ENCODE results near the gene KRCC1.
A peak's percentile ranks its signal among the peaks of the same experiment; 100 is the strongest.
"Not testable (repeated sequence)": the region's sequence is repeated elsewhere in the genome, so short reads cannot be mapped to it uniquely, and the experiment has no call there.

Gene KRCC1

DNA sequence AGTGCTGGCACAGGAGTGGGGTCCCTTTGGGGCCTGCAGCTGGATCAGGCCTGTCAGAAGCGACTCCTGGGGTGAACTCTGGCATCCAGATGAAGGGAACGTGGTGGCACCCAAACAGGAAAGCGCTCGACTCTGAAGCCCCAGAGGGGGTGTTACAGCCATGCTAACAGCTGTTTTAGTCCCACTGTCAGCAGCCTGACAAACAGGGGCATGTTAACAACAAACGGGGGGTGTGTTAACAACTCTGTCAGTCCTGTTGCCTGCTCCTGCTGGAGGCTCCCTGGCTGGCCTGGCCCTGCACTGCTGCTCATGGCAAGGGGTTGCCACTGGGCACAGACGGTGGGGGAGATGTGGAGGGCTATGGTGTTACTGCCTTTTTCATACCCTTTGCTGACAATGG is 36.7 kb downstream of the KRCC1 start:
- TF ChIP-seq OSR1 (CRISPR knock-in tag; IDR thresholded peaks at IDR 0.05) = no peak
- no peak for TF ChIP-seq TOX (CRISPR knock-in tag; IDR thresholded peaks at IDR 0.05; ENCODE audit: borderline replicate concordance)
- TF ChIP-seq, protein P1, sequence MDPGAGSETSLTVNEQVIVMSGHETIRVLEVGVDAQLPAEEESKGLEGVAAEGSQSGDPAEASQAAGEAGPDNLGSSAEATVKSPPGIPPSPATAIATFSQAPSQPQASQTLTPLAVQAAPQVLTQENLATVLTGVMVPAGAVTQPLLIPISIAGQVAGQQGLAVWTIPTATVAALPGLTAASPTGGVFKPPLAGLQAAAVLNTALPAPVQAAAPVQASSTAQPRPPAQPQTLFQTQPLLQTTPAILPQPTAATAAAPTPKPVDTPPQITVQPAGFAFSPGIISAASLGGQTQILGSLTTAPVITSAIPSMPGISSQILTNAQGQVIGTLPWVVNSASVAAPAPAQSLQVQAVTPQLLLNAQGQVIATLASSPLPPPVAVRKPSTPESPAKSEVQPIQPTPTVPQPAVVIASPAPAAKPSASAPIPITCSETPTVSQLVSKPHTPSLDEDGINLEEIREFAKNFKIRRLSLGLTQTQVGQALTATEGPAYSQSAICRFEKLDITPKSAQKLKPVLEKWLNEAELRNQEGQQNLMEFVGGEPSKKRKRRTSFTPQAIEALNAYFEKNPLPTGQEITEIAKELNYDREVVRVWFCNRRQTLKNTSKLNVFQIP (CRISPR knock-in tag; IDR thresholded peaks at IDR 0.05; ENCODE audit: borderline replicate concordance, low read depth) = no peak
- no peak for TF ChIP-seq PPARA (CRISPR knock-in tag; IDR thresholded peaks at IDR 0.05; ENCODE audit: borderline replicate concordance)
- TF ChIP-seq RARB (CRISPR knock-in tag; IDR thresholded peaks at IDR 0.05) = no peak
- TF ChIP-seq ZNF8 (CRISPR knock-in tag; IDR thresholded peaks at IDR 0.05) = no peak
- TF ChIP-seq ZNF70 (CRISPR knock-in tag; IDR thresholded peaks at IDR 0.05) = no peak
- TF ChIP-seq ESRRG (CRISPR knock-in tag; IDR thresholded peaks at IDR 0.05) = no peak
- TF ChIP-seq ISL1 (CRISPR knock-in tag; IDR thresholded peaks at IDR 0.05) = no peak
- TF ChIP-seq ZFP3 (CRISPR knock-in tag; IDR thresholded peaks at IDR 0.05) = no peak
- no peak for TF ChIP-seq ZC3H10 (CRISPR knock-in tag; IDR thresholded peaks at IDR 0.05)
- TF ChIP-seq, protein P2, sequence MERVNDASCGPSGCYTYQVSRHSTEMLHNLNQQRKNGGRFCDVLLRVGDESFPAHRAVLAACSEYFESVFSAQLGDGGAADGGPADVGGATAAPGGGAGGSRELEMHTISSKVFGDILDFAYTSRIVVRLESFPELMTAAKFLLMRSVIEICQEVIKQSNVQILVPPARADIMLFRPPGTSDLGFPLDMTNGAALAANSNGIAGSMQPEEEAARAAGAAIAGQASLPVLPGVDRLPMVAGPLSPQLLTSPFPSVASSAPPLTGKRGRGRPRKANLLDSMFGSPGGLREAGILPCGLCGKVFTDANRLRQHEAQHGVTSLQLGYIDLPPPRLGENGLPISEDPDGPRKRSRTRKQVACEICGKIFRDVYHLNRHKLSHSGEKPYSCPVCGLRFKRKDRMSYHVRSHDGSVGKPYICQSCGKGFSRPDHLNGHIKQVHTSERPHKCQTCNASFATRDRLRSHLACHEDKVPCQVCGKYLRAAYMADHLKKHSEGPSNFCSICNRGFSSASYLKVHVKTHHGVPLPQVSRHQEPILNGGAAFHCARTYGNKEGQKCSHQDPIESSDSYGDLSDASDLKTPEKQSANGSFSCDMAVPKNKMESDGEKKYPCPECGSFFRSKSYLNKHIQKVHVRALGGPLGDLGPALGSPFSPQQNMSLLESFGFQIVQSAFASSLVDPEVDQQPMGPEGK (CRISPR knock-in tag; IDR thresholded peaks at IDR 0.05; ENCODE audit: borderline replicate concordance) = no peak
- TF ChIP-seq BACH2 (CRISPR knock-in tag; IDR thresholded peaks at IDR 0.05; ENCODE audit: borderline replicate concordance) = no peak
- TF ChIP-seq CSDC2 (CRISPR knock-in tag; IDR thresholded peaks at IDR 0.05) = no peak
- no peak for TF ChIP-seq ZNF565 (CRISPR knock-in tag; conservative IDR thresholded peaks at IDR 0.05; ENCODE audit: low read depth)
- TF ChIP-seq TCF4 (CRISPR knock-in tag; IDR thresholded peaks at IDR 0.05; ENCODE audit: borderline replicate concordance) = no peak
- TF ChIP-seq, protein P3, sequence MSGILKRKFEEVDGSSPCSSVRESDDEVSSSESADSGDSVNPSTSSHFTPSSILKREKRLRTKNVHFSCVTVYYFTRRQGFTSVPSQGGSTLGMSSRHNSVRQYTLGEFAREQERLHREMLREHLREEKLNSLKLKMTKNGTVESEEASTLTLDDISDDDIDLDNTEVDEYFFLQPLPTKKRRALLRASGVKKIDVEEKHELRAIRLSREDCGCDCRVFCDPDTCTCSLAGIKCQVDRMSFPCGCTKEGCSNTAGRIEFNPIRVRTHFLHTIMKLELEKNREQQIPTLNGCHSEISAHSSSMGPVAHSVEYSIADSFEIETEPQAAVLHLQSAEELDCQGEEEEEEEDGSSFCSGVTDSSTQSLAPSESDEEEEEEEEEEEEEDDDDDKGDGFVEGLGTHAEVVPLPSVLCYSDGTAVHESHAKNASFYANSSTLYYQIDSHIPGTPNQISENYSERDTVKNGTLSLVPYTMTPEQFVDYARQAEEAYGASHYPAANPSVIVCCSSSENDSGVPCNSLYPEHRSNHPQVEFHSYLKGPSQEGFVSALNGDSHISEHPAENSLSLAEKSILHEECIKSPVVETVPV (CRISPR knock-in tag; IDR thresholded peaks at IDR 0.05) = no peak
- ATAC-seq = no peak

DNA sequence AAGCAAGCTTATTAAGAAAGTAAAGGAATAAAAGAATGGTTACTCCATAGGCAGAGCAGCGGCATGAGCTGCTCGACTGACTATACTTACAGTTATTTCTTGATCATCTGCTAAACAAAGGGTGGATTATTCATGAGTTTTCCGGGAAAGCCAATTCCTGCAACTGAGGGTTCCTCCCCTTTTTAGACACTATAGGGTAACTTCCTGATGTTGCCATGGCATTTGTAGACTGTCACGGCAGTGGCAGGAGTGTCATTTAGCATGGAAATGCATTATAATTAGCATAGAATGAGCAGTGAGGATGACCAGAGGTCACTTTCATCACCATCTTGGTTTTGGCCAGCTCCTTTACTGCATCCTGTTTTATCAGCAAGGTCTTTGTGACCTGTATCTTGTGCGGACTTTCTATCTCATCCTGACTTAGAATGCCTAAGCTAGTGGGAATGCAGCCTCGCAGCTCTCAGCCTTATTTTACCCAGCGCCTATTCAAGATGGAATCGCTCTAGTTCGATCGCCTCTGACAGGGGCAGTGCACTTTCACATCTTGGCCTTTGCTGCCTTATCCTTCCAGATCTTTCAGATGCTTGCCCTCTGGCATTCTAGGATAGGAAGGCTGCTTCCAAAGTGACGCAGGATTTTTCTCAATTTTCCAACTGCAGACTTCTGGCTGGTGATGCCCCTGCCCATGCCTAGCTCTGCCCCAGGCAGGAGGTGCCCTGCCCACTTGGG is 37.3 kb downstream of the KRCC1 start:
- ATAC-seq = not testable (repeated sequence)

DNA sequence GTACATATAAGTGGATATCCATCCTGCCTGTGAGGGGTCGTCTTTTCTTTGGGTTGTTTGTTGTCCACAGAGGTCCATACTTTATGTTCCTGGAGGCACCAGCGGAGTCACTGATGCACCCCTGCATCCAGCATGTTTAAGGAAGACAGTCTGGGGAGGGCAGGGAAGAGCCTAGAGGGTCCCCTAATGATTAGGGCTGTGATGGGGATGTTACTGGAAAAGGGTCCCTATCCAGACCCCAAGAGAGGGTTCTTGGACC is 37.9 kb downstream of the KRCC1 start:
- ATAC-seq = not testable (repeated sequence)

DNA sequence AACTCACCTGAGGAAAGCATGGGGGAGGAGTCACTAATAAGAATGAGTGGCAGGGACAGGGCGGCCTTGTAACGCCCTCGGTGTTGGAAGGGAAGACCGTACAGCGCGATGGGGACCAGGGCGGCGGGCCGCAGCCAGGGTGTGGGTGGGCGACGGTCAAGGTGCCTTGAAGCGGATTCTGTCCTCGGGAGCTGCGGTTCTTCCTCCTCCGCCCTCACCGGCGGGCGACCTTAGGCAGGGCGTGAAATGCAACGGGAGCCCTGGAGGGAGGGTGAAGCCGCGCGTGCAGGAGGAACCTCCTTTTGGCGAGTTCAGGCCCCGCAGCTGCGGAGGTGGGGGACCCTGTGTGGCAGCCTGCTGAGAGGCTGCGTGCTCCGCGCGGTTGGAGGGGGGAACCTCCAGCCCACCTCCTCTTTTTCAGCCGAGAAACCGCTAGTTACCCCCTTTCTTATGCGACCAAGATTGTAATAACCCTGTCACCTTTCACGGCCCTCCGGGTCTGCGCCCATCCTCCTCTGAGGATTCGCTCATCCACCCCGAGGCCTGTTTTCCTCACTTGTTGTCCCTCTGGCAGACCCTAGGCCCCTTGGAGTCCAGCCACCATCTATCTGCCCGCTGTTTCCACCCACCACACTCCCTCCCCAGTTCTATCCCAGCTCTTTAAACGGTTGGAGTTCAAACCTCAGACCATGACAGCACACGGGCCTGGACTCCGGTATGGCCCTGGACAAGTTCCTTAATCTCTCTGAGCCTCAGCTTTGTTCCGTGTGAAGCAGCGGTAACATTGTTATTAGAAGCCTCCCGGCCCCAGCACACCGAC is 38.4 kb downstream of the KRCC1 start:
- ATAC-seq = peak; percentile 63
- no peak for TF ChIP-seq ESRRG (CRISPR knock-in tag; IDR thresholded peaks at IDR 0.05)
- TF ChIP-seq SNAI2 (CRISPR knock-in tag; IDR thresholded peaks at IDR 0.05) = no peak
- no peak for TF ChIP-seq ZC3H10 (CRISPR knock-in tag; IDR thresholded peaks at IDR 0.05)
- TF ChIP-seq, protein P4, sequence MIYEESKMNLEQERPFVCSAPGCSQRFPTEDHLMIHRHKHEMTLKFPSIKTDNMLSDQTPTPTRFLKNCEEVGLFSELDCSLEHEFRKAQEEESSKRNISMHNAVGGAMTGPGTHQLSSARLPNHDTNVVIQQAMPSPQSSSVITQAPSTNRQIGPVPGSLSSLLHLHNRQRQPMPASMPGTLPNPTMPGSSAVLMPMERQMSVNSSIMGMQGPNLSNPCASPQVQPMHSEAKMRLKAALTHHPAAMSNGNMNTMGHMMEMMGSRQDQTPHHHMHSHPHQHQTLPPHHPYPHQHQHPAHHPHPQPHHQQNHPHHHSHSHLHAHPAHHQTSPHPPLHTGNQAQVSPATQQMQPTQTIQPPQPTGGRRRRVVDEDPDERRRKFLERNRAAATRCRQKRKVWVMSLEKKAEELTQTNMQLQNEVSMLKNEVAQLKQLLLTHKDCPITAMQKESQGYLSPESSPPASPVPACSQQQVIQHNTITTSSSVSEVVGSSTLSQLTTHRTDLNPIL (CRISPR knock-in tag; IDR thresholded peaks at IDR 0.05; ENCODE audit: low read depth) = no peak
- no peak for TF ChIP-seq ZNF70 (CRISPR knock-in tag; IDR thresholded peaks at IDR 0.05)
- TF ChIP-seq, protein P5, sequence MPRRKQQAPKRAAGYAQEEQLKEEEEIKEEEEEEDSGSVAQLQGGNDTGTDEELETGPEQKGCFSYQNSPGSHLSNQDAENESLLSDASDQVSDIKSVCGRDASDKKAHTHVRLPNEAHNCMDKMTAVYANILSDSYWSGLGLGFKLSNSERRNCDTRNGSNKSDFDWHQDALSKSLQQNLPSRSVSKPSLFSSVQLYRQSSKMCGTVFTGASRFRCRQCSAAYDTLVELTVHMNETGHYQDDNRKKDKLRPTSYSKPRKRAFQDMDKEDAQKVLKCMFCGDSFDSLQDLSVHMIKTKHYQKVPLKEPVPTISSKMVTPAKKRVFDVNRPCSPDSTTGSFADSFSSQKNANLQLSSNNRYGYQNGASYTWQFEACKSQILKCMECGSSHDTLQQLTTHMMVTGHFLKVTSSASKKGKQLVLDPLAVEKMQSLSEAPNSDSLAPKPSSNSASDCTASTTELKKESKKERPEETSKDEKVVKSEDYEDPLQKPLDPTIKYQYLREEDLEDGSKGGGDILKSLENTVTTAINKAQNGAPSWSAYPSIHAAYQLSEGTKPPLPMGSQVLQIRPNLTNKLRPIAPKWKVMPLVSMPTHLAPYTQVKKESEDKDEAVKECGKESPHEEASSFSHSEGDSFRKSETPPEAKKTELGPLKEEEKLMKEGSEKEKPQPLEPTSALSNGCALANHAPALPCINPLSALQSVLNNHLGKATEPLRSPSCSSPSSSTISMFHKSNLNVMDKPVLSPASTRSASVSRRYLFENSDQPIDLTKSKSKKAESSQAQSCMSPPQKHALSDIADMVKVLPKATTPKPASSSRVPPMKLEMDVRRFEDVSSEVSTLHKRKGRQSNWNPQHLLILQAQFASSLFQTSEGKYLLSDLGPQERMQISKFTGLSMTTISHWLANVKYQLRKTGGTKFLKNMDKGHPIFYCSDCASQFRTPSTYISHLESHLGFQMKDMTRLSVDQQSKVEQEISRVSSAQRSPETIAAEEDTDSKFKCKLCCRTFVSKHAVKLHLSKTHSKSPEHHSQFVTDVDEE (CRISPR knock-in tag; IDR thresholded peaks at IDR 0.05) = no peak
- TF ChIP-seq GLIS3 (CRISPR knock-in tag; IDR thresholded peaks at IDR 0.05) = no peak
- no peak for TF ChIP-seq ARNTL (CRISPR knock-in tag; IDR thresholded peaks at IDR 0.05; ENCODE audit: borderline replicate concordance, low read depth)
- no peak for TF ChIP-seq PPARA (CRISPR knock-in tag; IDR thresholded peaks at IDR 0.05; ENCODE audit: borderline replicate concordance)
- TF ChIP-seq ZNF565 (CRISPR knock-in tag; conservative IDR thresholded peaks at IDR 0.05; ENCODE audit: low read depth) = no peak
- TF ChIP-seq RARB (CRISPR knock-in tag; IDR thresholded peaks at IDR 0.05) = no peak
- TF ChIP-seq OSR1 (CRISPR knock-in tag; IDR thresholded peaks at IDR 0.05) = no peak
- TF ChIP-seq BACH2 (CRISPR knock-in tag; IDR thresholded peaks at IDR 0.05; ENCODE audit: borderline replicate concordance) = no peak
- TF ChIP-seq, protein P2 (CRISPR knock-in tag; IDR thresholded peaks at IDR 0.05; ENCODE audit: borderline replicate concordance) = no peak
- TF ChIP-seq, protein P1 (CRISPR knock-in tag; IDR thresholded peaks at IDR 0.05; ENCODE audit: borderline replicate concordance, low read depth) = no peak

Data from SK-N-SH treated with all-trans-retinoic acid at 6 μM for 48 hours (cell line).